Activated CD4-positive, CD25-positive, alpha-beta regulatory T cell treated with anti-CD3 and anti-CD28 coated beads, Interleukin-2, amount 50 U/mL, for 72 hours (primary cell): ENCODE results near the gene TM4SF1.

Source experiments
- DNase-seq: peaks from one replicate; pipeline ENCODE4 v3.0.0; 2021

TM4SF1 gene

GRCh38 chr3:149373235-149374125, 4.0 kb downstream of the TM4SF1 start:
- DNase-seq = no peak

- no peak for DNase-seq
Measured at GRCh38 chr3:149371723-149372114, 5.7 kb downstream of the TM4SF1 start.

- DNase-seq = no peak
Measured at GRCh38 chr3:149371001-149371722, 6.3 kb downstream of the TM4SF1 start.

- DNase-seq = no peak
Measured at GRCh38 chr3:149369991-149370866, 7.2 kb downstream of the TM4SF1 start.

GRCh38 chr3:149368674-149369497, 8.6 kb downstream of the TM4SF1 start:
- no peak for DNase-seq

GRCh38 chr3:149368201-149368673, 9.2 kb downstream of the TM4SF1 start:
- DNase-seq = no peak

- no peak for DNase-seq
Measured at GRCh38 chr3:149366941-149367840, 10.3 kb downstream of the TM4SF1 start.

GRCh38 chr3:149366031-149366430, 11.4 kb downstream of the TM4SF1 start:
- DNase-seq = no peak

- no peak for DNase-seq
Measured at GRCh38 chr3:149364624-149365023, 12.8 kb downstream of the TM4SF1 start.

- no peak for DNase-seq
Measured at GRCh38 chr3:149363053-149363452, 14.4 kb downstream of the TM4SF1 start.

- DNase-seq = no peak
Measured at GRCh38 chr3:149362366-149362765, 15.1 kb downstream of the TM4SF1 start.

- no peak for DNase-seq
Measured at GRCh38 chr3:149356630-149357029, 20.8 kb downstream of the TM4SF1 start.

GRCh38 chr3:149356044-149356592, 21.3 kb downstream of the TM4SF1 start:
- DNase-seq = no peak

- no peak for DNase-seq
Measured at GRCh38 chr3:149353581-149354184, 23.8 kb downstream of the TM4SF1 start.

GRCh38 chr3:149352556-149352955, 24.9 kb downstream of the TM4SF1 start:
- no peak for DNase-seq

- DNase-seq = no peak
Measured at GRCh38 chr3:149343951-149344350, 33.5 kb downstream of the TM4SF1 start.

GRCh38 chr3:149342413-149343380, 34.8 kb downstream of the TM4SF1 start:
- DNase-seq = no peak

GRCh38 chr3:149340310-149340933, 37.0 kb downstream of the TM4SF1 start:
- no peak for DNase-seq

GRCh38 chr3:149339931-149340309, 37.5 kb downstream of the TM4SF1 start:
- DNase-seq = no peak
